Putamen (tissue), 1 donor: ENCODE measurements around the gene GRM4.
"Not testable (repeated sequence)": the region's sequence is repeated elsewhere in the genome, so short reads cannot be mapped to it uniquely, and the experiment has no call there.

Source experiments
- DNase-seq: peaks from one replicate; pipeline ENCODE4 v3.0.0-alpha.2; 2016; ENCODE audit warnings: low spot score

Gene GRM4

GRCh38 chr6:34020807-34021553, 124.9 kb downstream of the GRM4 start:
- no peak for DNase-seq

- no peak for DNase-seq
These were observed 125.6 kb downstream of the GRM4 start for GRCh38 chr6:34020278-34020677.

GRCh38 chr6:34018961-34019606, 126.8 kb downstream of the GRM4 start:
- no peak for DNase-seq

GRCh38 chr6:34018026-34018425, 127.9 kb downstream of the GRM4 start:
- DNase-seq: no peak

- DNase-seq: no peak
These were observed 128.6 kb downstream of the GRM4 start for GRCh38 chr6:34017106-34017805.

- not testable (repeated sequence) for DNase-seq
These were observed 129.3 kb downstream of the GRM4 start for GRCh38 chr6:34016573-34016972.

- no peak for DNase-seq
These were observed 130.3 kb downstream of the GRM4 start for GRCh38 chr6:34015586-34015985.

- no peak for DNase-seq
These were observed 134.6 kb downstream of the GRM4 start for GRCh38 chr6:34011264-34011663.

- no peak for DNase-seq
These were observed 139.9 kb downstream of the GRM4 start for GRCh38 chr6:34005901-34006531.

GRCh38 chr6:34004706-34005105, 141.2 kb downstream of the GRM4 start:
- DNase-seq: no peak

- DNase-seq: no peak
These were observed 141.9 kb downstream of the GRM4 start for GRCh38 chr6:34003962-34004361.

- no peak for DNase-seq
These were observed 143.9 kb downstream of the GRM4 start for GRCh38 chr6:34001706-34002621.

- no peak for DNase-seq
These were observed 145.6 kb downstream of the GRM4 start for GRCh38 chr6:34000281-34000680.

- DNase-seq: no peak
These were observed 146.3 kb downstream of the GRM4 start for GRCh38 chr6:33999567-33999966.

- DNase-seq: no peak
These were observed 147.2 kb downstream of the GRM4 start for GRCh38 chr6:33998660-33999059.

GRCh38 chr6:33997265-33997664, 148.6 kb downstream of the GRM4 start:
- no peak for DNase-seq

- DNase-seq: no peak
These were observed 149.8 kb downstream of the GRM4 start for GRCh38 chr6:33996120-33996475.

- no peak for DNase-seq
These were observed 150.4 kb downstream of the GRM4 start for GRCh38 chr6:33995309-33996119.

- no peak for DNase-seq
These were observed 151.2 kb downstream of the GRM4 start for GRCh38 chr6:33994472-33995308.
